ENCODE measurements around the gene CTNNA3.

The CTNNA3 gene

GRCh38 chr10:67114945-67115344 is 581.0 kb downstream of the CTNNA3 start:
- DNase-seq (ENCODE audit: low read depth, low spot score), result no peak
- no peak overlapping the region for H3K4me3 ChIP-seq (ENCODE audit: low read depth, low read length)
- in situ Hi-C loops (cut with HindIII; ENCODE audit: low sequenced_read_pairs), result no loop called here
- no peak for TF ChIP-seq CTCF (IDR thresholded peaks at IDR 0.05; ENCODE audit: low read depth, low read length)

- DNase-seq (ENCODE audit: low read depth, low spot score), result no peak
- TF ChIP-seq CTCF (IDR thresholded peaks at IDR 0.05; ENCODE audit: low read depth, low read length), result no peak
- in situ Hi-C loops (cut with HindIII; ENCODE audit: low sequenced_read_pairs), result no loop called here
- no peak overlapping the region for H3K4me3 ChIP-seq (ENCODE audit: low read depth, low read length)
Observed at GRCh38 chr10:67112765-67113164, 583.2 kb downstream of the CTNNA3 start.

- no peak overlapping the region for H3K4me3 ChIP-seq (ENCODE audit: low read depth, low read length)
- no peak for TF ChIP-seq CTCF (IDR thresholded peaks at IDR 0.05; ENCODE audit: low read depth, low read length)
- in situ Hi-C loops (cut with HindIII; ENCODE audit: low sequenced_read_pairs), result no loop called here
- DNase-seq (ENCODE audit: low read depth, low spot score), result no peak
Observed at GRCh38 chr10:67110286-67110685, 585.7 kb downstream of the CTNNA3 start.

- in situ Hi-C loops (cut with HindIII; ENCODE audit: low sequenced_read_pairs), result no loop called here
- no peak for DNase-seq (ENCODE audit: low read depth, low spot score)
- H3K4me3 ChIP-seq (ENCODE audit: low read depth, low read length), result no peak overlapping the region
- TF ChIP-seq CTCF (IDR thresholded peaks at IDR 0.05; ENCODE audit: low read depth, low read length), result no peak
Observed at GRCh38 chr10:67107670-67108069, 588.3 kb downstream of the CTNNA3 start.

GRCh38 chr10:67100951-67101350 is 595.0 kb downstream of the CTNNA3 start:
- no peak overlapping the region for H3K4me3 ChIP-seq (ENCODE audit: low read depth, low read length)
- DNase-seq (ENCODE audit: low read depth, low spot score), result no peak
- no peak for TF ChIP-seq CTCF (IDR thresholded peaks at IDR 0.05; ENCODE audit: low read depth, low read length)
- in situ Hi-C loops (cut with HindIII; ENCODE audit: low sequenced_read_pairs), result no loop called here

GRCh38 chr10:67098461-67098860 is 597.5 kb downstream of the CTNNA3 start:
- DNase-seq (ENCODE audit: low read depth, low spot score), result peak; percentile 15
- no peak for TF ChIP-seq CTCF (IDR thresholded peaks at IDR 0.05; ENCODE audit: low read depth, low read length)
- H3K4me3 ChIP-seq (ENCODE audit: low read depth, low read length), result no peak overlapping the region
- in situ Hi-C loops (cut with HindIII; ENCODE audit: low sequenced_read_pairs), result no loop called here

GRCh38 chr10:67095531-67095930 is 600.5 kb downstream of the CTNNA3 start:
- H3K4me3 ChIP-seq (ENCODE audit: low read depth, low read length), result no peak overlapping the region
- in situ Hi-C loops (cut with HindIII; ENCODE audit: low sequenced_read_pairs), result no loop called here
- DNase-seq (ENCODE audit: low read depth, low spot score), result no peak
- TF ChIP-seq CTCF (IDR thresholded peaks at IDR 0.05; ENCODE audit: low read depth, low read length), result no peak
